ENCODE results near the gene CATSPERB.

CATSPERB gene

GRCh38 chr14:91649930-91650329, 82.0 kb downstream of the CATSPERB start:
- DNase-seq, result no peak
- Histone ChIP-seq H3K36me3 (ENCODE audit: control insufficient read depth, insufficient read depth, low read length) (no peaks in the 10 kb centered on the region), H3K9me3 (ENCODE audit: control insufficient read depth, low read length) (no peaks in the 10 kb centered on the region), H3K27ac (ENCODE audit: insufficient read depth, low read length, poor library complexity, severe bottlenecking) (no peak overlapping the region), H3K4me1 (ENCODE audit: control insufficient read depth, insufficient read depth, low read length, poor library complexity, severe bottlenecking) (no peaks in the 10 kb centered on the region), H3K27me3 (replicated peaks; ENCODE audit: control insufficient read depth, insufficient read depth, low read length, poor library complexity, severe bottlenecking) (no peaks in the 10 kb centered on the region), H3K4me3 (ENCODE audit: insufficient read depth, low read depth, low read length, poor library complexity, severe bottlenecking) (no peak overlapping the region)

- Histone ChIP-seq H3K27ac (ENCODE audit: insufficient read depth, low read length, poor library complexity, severe bottlenecking) (no peak overlapping the region), H3K9me3 (ENCODE audit: control insufficient read depth, low read length) (no peaks in the 10 kb centered on the region), H3K4me3 (ENCODE audit: insufficient read depth, low read depth, low read length, poor library complexity, severe bottlenecking) (no peak overlapping the region), H3K4me1 (ENCODE audit: control insufficient read depth, insufficient read depth, low read length, poor library complexity, severe bottlenecking) (no peaks in the 10 kb centered on the region), H3K27me3 (replicated peaks; ENCODE audit: control insufficient read depth, insufficient read depth, low read length, poor library complexity, severe bottlenecking) (no peaks in the 10 kb centered on the region), H3K36me3 (ENCODE audit: control insufficient read depth, insufficient read depth, low read length) (no peaks in the 10 kb centered on the region)
- DNase-seq, result no peak
These were observed 84.0 kb downstream of the CATSPERB start for GRCh38 chr14:91647856-91648255.

- no peaks in the 10 kb centered on the region for H3K36me3 ChIP-seq (ENCODE audit: control insufficient read depth, insufficient read depth, low read length)
- no peak for DNase-seq
- no peak overlapping the region for H3K4me3 ChIP-seq (ENCODE audit: insufficient read depth, low read depth, low read length, poor library complexity, severe bottlenecking)
- no peaks in the 10 kb centered on the region for H3K27me3 ChIP-seq (replicated peaks; ENCODE audit: control insufficient read depth, insufficient read depth, low read length, poor library complexity, severe bottlenecking)
- no peaks in the 10 kb centered on the region for H3K4me1 ChIP-seq (ENCODE audit: control insufficient read depth, insufficient read depth, low read length, poor library complexity, severe bottlenecking)
- no peaks in the 10 kb centered on the region for H3K9me3 ChIP-seq (ENCODE audit: control insufficient read depth, low read length)
- no peak overlapping the region for H3K27ac ChIP-seq (ENCODE audit: insufficient read depth, low read length, poor library complexity, severe bottlenecking)
These were observed 95.3 kb downstream of the CATSPERB start for GRCh38 chr14:91636604-91637003.

GRCh38 chr14:91624757-91625156, 107.1 kb downstream of the CATSPERB start:
- no peak for DNase-seq
- Histone ChIP-seq H3K36me3 (ENCODE audit: control insufficient read depth, insufficient read depth, low read length) (no peaks in the 10 kb centered on the region), H3K9me3 (ENCODE audit: control insufficient read depth, low read length) (no peaks in the 10 kb centered on the region), H3K27ac (ENCODE audit: insufficient read depth, low read length, poor library complexity, severe bottlenecking) (no peak overlapping the region), H3K27me3 (replicated peaks; ENCODE audit: control insufficient read depth, insufficient read depth, low read length, poor library complexity, severe bottlenecking) (no peaks in the 10 kb centered on the region), H3K4me1 (ENCODE audit: control insufficient read depth, insufficient read depth, low read length, poor library complexity, severe bottlenecking) (no peaks in the 10 kb centered on the region), H3K4me3 (ENCODE audit: insufficient read depth, low read depth, low read length, poor library complexity, severe bottlenecking) (no peak overlapping the region)

- Histone ChIP-seq H3K36me3 (ENCODE audit: control insufficient read depth, insufficient read depth, low read length) (no peaks in the 10 kb centered on the region), H3K27me3 (replicated peaks; ENCODE audit: control insufficient read depth, insufficient read depth, low read length, poor library complexity, severe bottlenecking) (no peaks in the 10 kb centered on the region), H3K27ac (ENCODE audit: insufficient read depth, low read length, poor library complexity, severe bottlenecking) (no peak overlapping the region), H3K4me1 (ENCODE audit: control insufficient read depth, insufficient read depth, low read length, poor library complexity, severe bottlenecking) (no peaks in the 10 kb centered on the region), H3K4me3 (ENCODE audit: insufficient read depth, low read depth, low read length, poor library complexity, severe bottlenecking) (no peak overlapping the region), H3K9me3 (ENCODE audit: control insufficient read depth, low read length) (no peaks in the 10 kb centered on the region)
- no peak for DNase-seq
These were observed 117.7 kb downstream of the CATSPERB start for GRCh38 chr14:91614187-91614586.

- H3K27ac ChIP-seq (ENCODE audit: insufficient read depth, low read length, poor library complexity, severe bottlenecking), result no peak overlapping the region
- H3K27me3 ChIP-seq (replicated peaks; ENCODE audit: control insufficient read depth, insufficient read depth, low read length, poor library complexity, severe bottlenecking), result no peaks in the 10 kb centered on the region
- DNase-seq, result no peak
- no peaks in the 10 kb centered on the region for H3K4me1 ChIP-seq (ENCODE audit: control insufficient read depth, insufficient read depth, low read length, poor library complexity, severe bottlenecking)
- no peaks in the 10 kb centered on the region for H3K9me3 ChIP-seq (ENCODE audit: control insufficient read depth, low read length)
- H3K36me3 ChIP-seq (ENCODE audit: control insufficient read depth, insufficient read depth, low read length), result no peaks in the 10 kb centered on the region
- H3K4me3 ChIP-seq (ENCODE audit: insufficient read depth, low read depth, low read length, poor library complexity, severe bottlenecking), result no peak overlapping the region
These were observed 118.3 kb downstream of the CATSPERB start for GRCh38 chr14:91613459-91614112.

- no peaks in the 10 kb centered on the region for H3K36me3 ChIP-seq (ENCODE audit: control insufficient read depth, insufficient read depth, low read length)
- H3K27ac ChIP-seq (ENCODE audit: insufficient read depth, low read length, poor library complexity, severe bottlenecking), result no peak overlapping the region
- no peaks in the 10 kb centered on the region for H3K27me3 ChIP-seq (replicated peaks; ENCODE audit: control insufficient read depth, insufficient read depth, low read length, poor library complexity, severe bottlenecking)
- H3K4me3 ChIP-seq (ENCODE audit: insufficient read depth, low read depth, low read length, poor library complexity, severe bottlenecking), result no peak overlapping the region
- H3K4me1 ChIP-seq (ENCODE audit: control insufficient read depth, insufficient read depth, low read length, poor library complexity, severe bottlenecking), result no peaks in the 10 kb centered on the region
- no peak for DNase-seq
- no peaks in the 10 kb centered on the region for H3K9me3 ChIP-seq (ENCODE audit: control insufficient read depth, low read length)
These were observed 120.4 kb downstream of the CATSPERB start for GRCh38 chr14:91611528-91611927.

- no peak overlapping the region for H3K4me3 ChIP-seq (ENCODE audit: insufficient read depth, low read depth, low read length, poor library complexity, severe bottlenecking)
- no peaks in the 10 kb centered on the region for H3K9me3 ChIP-seq (ENCODE audit: control insufficient read depth, low read length)
- no peak overlapping the region for H3K27ac ChIP-seq (ENCODE audit: insufficient read depth, low read length, poor library complexity, severe bottlenecking)
- H3K4me1 ChIP-seq (ENCODE audit: control insufficient read depth, insufficient read depth, low read length, poor library complexity, severe bottlenecking), result no peaks in the 10 kb centered on the region
- H3K27me3 ChIP-seq (replicated peaks; ENCODE audit: control insufficient read depth, insufficient read depth, low read length, poor library complexity, severe bottlenecking), result no peaks in the 10 kb centered on the region
- no peaks in the 10 kb centered on the region for H3K36me3 ChIP-seq (ENCODE audit: control insufficient read depth, insufficient read depth, low read length)
- no peak for DNase-seq
These were observed 122.7 kb downstream of the CATSPERB start for GRCh38 chr14:91609161-91609560.

- no peak overlapping the region for H3K27ac ChIP-seq (ENCODE audit: insufficient read depth, low read length, poor library complexity, severe bottlenecking)
- no peak overlapping the region for H3K4me3 ChIP-seq (ENCODE audit: insufficient read depth, low read depth, low read length, poor library complexity, severe bottlenecking)
- no peaks in the 10 kb centered on the region for H3K4me1 ChIP-seq (ENCODE audit: control insufficient read depth, insufficient read depth, low read length, poor library complexity, severe bottlenecking)
- no peaks in the 10 kb centered on the region for H3K36me3 ChIP-seq (ENCODE audit: control insufficient read depth, insufficient read depth, low read length)
- no peaks in the 10 kb centered on the region for H3K27me3 ChIP-seq (replicated peaks; ENCODE audit: control insufficient read depth, insufficient read depth, low read length, poor library complexity, severe bottlenecking)
- H3K9me3 ChIP-seq (ENCODE audit: control insufficient read depth, low read length), result no peaks in the 10 kb centered on the region
- DNase-seq, result no peak
These were observed 124.4 kb downstream of the CATSPERB start for GRCh38 chr14:91607322-91608047.

- Histone ChIP-seq H3K27ac (ENCODE audit: insufficient read depth, low read length, poor library complexity, severe bottlenecking) (no peak overlapping the region), H3K27me3 (replicated peaks; ENCODE audit: control insufficient read depth, insufficient read depth, low read length, poor library complexity, severe bottlenecking) (no peaks in the 10 kb centered on the region), H3K4me1 (ENCODE audit: control insufficient read depth, insufficient read depth, low read length, poor library complexity, severe bottlenecking) (no peaks in the 10 kb centered on the region), H3K9me3 (ENCODE audit: control insufficient read depth, low read length) (no peaks in the 10 kb centered on the region), H3K4me3 (ENCODE audit: insufficient read depth, low read depth, low read length, poor library complexity, severe bottlenecking) (no peak overlapping the region), H3K36me3 (ENCODE audit: control insufficient read depth, insufficient read depth, low read length) (no peaks in the 10 kb centered on the region)
- no peak for DNase-seq
These were observed 125.0 kb downstream of the CATSPERB start for GRCh38 chr14:91606851-91607250.

All from effector memory CD4-positive, alpha-beta T cell (primary cell).